PFSK-1 (cell line): ENCODE data around the gene NRXN3.

Source experiments
- POLR2AphosphoS5 ChIP-seq: IDR thresholded peaks from 2 replicates; pipeline ENCODE4 v1.6.1; 2012; ENCODE audit warnings: low read depth, mild to moderate bottlenecking, control low read depth, low read length, moderate library complexity
- SIN3A ChIP-seq: IDR thresholded peaks from 2 replicates; pipeline ENCODE4 v1.6.1; 2012; ENCODE audit warnings: mild to moderate bottlenecking, low read length, moderate library complexity, borderline replicate concordance; ENCODE audit not compliant: insufficient read depth
- TF ChIP-seq, protein P1 (sequence below), 2 experiments: IDR thresholded peaks; 2 replicates each; pipeline versions ENCODE4 v1.6.1 to v1.8.0; 2011 to 2012; ENCODE audit warnings: low read depth in 2 of 2, low read length in 2 of 2, control low read depth in 1 of 2, inconsistent platforms in 1 of 2, mild to moderate bottlenecking in 1 of 2, moderate library complexity in 1 of 2; ENCODE audit not compliant: insufficient read depth in 1 of 2

DNA sequence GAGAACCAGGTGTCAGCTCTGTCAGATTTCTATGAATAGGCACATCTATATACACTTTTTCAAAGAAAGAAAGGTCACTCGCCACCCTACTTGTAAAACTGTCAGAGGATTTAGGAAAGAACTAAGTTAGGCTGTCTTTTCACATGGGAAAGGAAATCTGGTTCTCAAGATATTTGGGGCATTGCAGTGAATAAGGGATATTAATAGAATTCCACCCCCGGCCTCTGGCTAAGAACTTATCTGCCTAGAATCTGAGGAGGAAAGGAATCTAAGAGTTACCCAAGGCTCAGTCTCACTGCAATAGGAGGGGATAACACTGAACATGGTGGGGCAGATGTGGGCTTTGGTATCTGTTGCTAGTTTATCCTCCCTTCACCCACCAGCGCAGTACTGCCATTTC is 677.6 kb downstream of the NRXN3 start:
- no peak for TF ChIP-seq POLR2AphosphoS5
- TF ChIP-seq, protein P1, sequence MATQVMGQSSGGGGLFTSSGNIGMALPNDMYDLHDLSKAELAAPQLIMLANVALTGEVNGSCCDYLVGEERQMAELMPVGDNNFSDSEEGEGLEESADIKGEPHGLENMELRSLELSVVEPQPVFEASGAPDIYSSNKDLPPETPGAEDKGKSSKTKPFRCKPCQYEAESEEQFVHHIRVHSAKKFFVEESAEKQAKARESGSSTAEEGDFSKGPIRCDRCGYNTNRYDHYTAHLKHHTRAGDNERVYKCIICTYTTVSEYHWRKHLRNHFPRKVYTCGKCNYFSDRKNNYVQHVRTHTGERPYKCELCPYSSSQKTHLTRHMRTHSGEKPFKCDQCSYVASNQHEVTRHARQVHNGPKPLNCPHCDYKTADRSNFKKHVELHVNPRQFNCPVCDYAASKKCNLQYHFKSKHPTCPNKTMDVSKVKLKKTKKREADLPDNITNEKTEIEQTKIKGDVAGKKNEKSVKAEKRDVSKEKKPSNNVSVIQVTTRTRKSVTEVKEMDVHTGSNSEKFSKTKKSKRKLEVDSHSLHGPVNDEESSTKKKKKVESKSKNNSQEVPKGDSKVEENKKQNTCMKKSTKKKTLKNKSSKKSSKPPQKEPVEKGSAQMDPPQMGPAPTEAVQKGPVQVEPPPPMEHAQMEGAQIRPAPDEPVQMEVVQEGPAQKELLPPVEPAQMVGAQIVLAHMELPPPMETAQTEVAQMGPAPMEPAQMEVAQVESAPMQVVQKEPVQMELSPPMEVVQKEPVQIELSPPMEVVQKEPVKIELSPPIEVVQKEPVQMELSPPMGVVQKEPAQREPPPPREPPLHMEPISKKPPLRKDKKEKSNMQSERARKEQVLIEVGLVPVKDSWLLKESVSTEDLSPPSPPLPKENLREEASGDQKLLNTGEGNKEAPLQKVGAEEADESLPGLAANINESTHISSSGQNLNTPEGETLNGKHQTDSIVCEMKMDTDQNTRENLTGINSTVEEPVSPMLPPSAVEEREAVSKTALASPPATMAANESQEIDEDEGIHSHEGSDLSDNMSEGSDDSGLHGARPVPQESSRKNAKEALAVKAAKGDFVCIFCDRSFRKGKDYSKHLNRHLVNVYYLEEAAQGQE (IDR thresholded peaks at IDR 0.05; ENCODE audit: insufficient read depth in 1 of 2, low read depth in 2 of 2, low read length in 2 of 2) = no peak
- no peak for TF ChIP-seq SIN3A
